Measurements from ENCODE around the gene SRMS.

DNA sequence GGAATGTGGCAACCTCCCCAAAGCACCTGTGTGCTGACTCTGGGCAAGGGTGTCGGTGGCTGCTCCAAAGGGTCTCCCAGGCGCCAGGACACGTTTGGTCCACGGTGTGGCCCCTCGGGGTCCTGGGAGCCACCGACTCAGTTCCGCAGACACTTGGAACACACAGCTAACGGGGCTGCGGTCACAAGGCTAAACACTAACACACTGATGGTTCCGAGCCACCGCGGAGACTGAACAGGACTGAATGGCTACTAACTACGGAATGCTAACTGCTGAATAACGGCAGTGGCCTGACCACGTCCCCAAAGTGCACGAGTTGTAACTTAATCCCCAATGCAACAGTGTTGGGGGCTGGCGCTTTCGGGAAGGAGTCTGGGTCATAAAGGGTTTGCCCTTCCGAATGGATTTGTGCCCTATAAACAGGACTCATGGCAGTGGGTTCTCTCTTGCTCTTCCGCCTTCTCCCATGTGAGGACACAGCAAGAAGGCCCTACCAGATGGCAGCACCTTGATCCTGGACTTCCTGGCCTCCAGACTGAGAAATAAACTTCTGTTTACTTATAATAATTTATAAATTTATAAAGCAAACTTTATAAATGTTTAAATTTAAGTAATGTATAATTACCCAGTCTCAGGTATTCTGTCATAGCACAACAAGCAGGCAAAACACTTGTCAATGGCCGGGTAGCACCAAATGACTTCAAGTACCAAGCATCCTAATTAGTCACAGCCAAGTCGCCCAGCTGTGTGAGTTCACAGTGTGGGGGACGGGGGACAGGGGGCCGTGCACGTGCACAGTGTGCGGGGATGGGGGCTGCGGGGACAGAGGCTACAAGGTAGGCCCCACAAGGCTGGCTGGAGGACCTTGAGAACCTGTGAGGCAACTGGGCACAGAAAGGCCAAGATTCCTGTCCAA lies 46.4 kb downstream of the SRMS start:
- TF ChIP-seq, protein P1, sequence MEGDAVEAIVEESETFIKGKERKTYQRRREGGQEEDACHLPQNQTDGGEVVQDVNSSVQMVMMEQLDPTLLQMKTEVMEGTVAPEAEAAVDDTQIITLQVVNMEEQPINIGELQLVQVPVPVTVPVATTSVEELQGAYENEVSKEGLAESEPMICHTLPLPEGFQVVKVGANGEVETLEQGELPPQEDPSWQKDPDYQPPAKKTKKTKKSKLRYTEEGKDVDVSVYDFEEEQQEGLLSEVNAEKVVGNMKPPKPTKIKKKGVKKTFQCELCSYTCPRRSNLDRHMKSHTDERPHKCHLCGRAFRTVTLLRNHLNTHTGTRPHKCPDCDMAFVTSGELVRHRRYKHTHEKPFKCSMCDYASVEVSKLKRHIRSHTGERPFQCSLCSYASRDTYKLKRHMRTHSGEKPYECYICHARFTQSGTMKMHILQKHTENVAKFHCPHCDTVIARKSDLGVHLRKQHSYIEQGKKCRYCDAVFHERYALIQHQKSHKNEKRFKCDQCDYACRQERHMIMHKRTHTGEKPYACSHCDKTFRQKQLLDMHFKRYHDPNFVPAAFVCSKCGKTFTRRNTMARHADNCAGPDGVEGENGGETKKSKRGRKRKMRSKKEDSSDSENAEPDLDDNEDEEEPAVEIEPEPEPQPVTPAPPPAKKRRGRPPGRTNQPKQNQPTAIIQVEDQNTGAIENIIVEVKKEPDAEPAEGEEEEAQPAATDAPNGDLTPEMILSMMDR (IDR thresholded peaks at IDR 0.05), result no peak
- no peak for TF ChIP-seq POLR2A (IDR thresholded peaks at IDR 0.05)

Data from testis (tissue), 2 donors.